NK-92 (cell line): ENCODE measurements around the gene ABCB11.
"Not testable (repeated sequence)": the region's sequence is repeated elsewhere in the genome, so short reads cannot be mapped to it uniquely, and the experiment has no call there.

ENCODE experiments used
- DNase-seq: peaks from one replicate; lab custom pipeline; 2025; ENCODE audit not compliant: unreplicated experiment; lab: John Stamatoyannopoulos, UW

ABCB11 gene

GRCh38 chr2:168897449-168897848, 133.7 kb downstream of the ABCB11 start:
- no peak for DNase-seq

- DNase-seq: no peak
These were observed 134.3 kb downstream of the ABCB11 start for GRCh38 chr2:168896783-168897182.

GRCh38 chr2:168895771-168896170, 135.4 kb downstream of the ABCB11 start:
- DNase-seq: no peak

- DNase-seq: no peak
These were observed 136.4 kb downstream of the ABCB11 start for GRCh38 chr2:168894720-168895119.

- no peak for DNase-seq
These were observed 137.0 kb downstream of the ABCB11 start for GRCh38 chr2:168894101-168894500.

GRCh38 chr2:168892327-168892726, 138.8 kb downstream of the ABCB11 start:
- DNase-seq: no peak

- peak; percentile 14 for DNase-seq
These were observed 140.9 kb downstream of the ABCB11 start, which contains the start of gene SPC25 for GRCh38 chr2:168890006-168890782. SPC25 (minus strand) TSS chr2:168890430; CDS start chr2:168889519, 911 bp downstream.

- DNase-seq: no peak
These were observed 141.5 kb downstream of the ABCB11 start for GRCh38 chr2:168889635-168890005.

GRCh38 chr2:168884975-168885374, 146.1 kb downstream of the ABCB11 start:
- DNase-seq: no peak

GRCh38 chr2:168882163-168882562, 149.0 kb downstream of the ABCB11 start:
- not testable (repeated sequence) for DNase-seq

GRCh38 chr2:168874368-168875054, 156.6 kb downstream of the ABCB11 start:
- DNase-seq: no peak

GRCh38 chr2:168870824-168871223, 160.3 kb downstream of the ABCB11 start:
- DNase-seq: not testable (repeated sequence)
